Transverse colon (tissue), 4 donors: ENCODE results near the gene NCCRP1.

Experiments used
- POLR2A ChIP-seq: fragments of 450-650 bp; IDR thresholded peaks from one replicate; pipeline ENCODE4 v1.6.1; 2016; ENCODE audit warnings: antibody characterized with exemption, mild to moderate bottlenecking, moderate library complexity
- POLR2AphosphoS5 ChIP-seq, 3 donors: sonication (generic); formaldehyde crosslinking; IDR thresholded peaks; one replicate each; pipeline ENCODE4 v1.6.1; 2016; ENCODE audit warnings: antibody characterized with exemption in 3 of 3
- TF ChIP-seq, protein P1 (sequence below), 5 experiments: fragments of 200-600 bp in 3 of 5; fragments of 450-650 bp in 2 of 5; sonication (generic) in 3 of 5; IDR thresholded peaks; 1 replicate in 2 of 5; 2 replicates in 3 of 5; pipeline ENCODE4 v1.5.1; 2016 to 2017; ENCODE audit warnings: antibody characterized with exemption in 5 of 5, inconsistent platforms in 3 of 5, mild to moderate bottlenecking in 2 of 5, moderate library complexity in 1 of 5

- TF ChIP-seq, protein P1, sequence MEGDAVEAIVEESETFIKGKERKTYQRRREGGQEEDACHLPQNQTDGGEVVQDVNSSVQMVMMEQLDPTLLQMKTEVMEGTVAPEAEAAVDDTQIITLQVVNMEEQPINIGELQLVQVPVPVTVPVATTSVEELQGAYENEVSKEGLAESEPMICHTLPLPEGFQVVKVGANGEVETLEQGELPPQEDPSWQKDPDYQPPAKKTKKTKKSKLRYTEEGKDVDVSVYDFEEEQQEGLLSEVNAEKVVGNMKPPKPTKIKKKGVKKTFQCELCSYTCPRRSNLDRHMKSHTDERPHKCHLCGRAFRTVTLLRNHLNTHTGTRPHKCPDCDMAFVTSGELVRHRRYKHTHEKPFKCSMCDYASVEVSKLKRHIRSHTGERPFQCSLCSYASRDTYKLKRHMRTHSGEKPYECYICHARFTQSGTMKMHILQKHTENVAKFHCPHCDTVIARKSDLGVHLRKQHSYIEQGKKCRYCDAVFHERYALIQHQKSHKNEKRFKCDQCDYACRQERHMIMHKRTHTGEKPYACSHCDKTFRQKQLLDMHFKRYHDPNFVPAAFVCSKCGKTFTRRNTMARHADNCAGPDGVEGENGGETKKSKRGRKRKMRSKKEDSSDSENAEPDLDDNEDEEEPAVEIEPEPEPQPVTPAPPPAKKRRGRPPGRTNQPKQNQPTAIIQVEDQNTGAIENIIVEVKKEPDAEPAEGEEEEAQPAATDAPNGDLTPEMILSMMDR (IDR thresholded peaks at IDR 0.05) = no peak
- TF ChIP-seq POLR2AphosphoS5 (IDR thresholded peaks at IDR 0.05) (no peak), POLR2A (no peak)
Observed at GRCh38 chr19:39164289-39164688, 32.5 kb upstream of the NCCRP1 start.
